A172 (cell line): ENCODE results near the gene TCF3. TPM values are rescaled to one million over a fixed set of nuclear protein-coding genes. Genes with fewer than 3 reads are reported as not detected.

Experiments used
- DNase-seq: peaks from one replicate; pipeline ENCODE4 v3.0.0-alpha.2; 2015; ENCODE audit warnings: low spot score
- total RNA-seq: library from RNA; depleted of rRNA; stranded (reverse); fragments of >200 nt; shearing (Covaris generic); gene quantifications from 2 replicates; pipeline ENCODE4 v1.2.3, GENCODE V29; 2014

TCF3 gene
- total RNA-seq, 1 experiment from 2014 or later, result 219 TPM

DNA sequence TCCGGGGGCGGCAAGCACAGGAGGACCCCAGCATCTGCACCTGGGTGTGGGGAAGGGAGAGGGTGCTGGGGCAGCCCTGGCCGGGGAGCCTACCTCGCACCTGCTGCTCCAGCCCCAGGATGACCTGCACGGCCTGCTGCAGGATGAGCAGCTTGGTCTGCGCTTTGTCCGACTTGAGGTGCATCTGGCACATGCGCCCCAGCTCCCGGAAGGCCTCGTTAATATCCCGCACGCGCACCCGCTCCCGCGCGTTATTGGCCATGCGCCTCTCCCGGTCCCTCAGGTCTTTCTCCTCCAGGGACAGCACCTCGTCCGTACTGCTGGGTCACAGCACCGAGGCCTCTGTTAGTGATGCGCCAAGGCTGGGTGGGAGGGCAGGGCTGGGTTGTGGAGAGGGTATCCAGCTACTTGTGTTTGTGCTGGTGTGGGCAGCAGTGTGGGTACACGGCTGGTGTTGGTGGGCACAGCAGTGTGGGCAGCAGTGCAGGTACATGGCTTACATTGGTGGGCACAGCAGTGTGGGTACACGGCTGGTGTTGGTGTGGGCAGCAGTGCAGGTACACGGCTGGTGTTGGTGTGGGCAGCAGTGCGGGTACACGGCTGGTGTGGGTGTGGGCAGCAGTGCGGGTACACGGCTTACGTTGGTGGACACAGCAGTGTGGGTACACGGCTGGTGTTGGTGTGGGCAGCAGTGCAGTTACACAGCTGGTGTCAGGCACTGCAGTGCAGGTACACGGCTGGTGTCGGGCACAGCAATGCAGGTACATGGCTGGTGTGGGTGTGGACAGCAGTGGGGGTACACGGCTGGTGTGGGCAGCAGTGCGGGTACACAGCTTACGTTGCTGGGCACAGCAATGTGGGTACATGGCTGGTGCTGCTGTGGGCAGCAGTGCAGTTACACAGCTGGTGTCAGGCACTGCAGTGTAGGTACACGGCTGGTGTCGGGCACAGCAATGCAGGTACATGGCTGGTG lies 40.0 kb downstream of the TCF3 start:
- no peak for DNase-seq

DNA sequence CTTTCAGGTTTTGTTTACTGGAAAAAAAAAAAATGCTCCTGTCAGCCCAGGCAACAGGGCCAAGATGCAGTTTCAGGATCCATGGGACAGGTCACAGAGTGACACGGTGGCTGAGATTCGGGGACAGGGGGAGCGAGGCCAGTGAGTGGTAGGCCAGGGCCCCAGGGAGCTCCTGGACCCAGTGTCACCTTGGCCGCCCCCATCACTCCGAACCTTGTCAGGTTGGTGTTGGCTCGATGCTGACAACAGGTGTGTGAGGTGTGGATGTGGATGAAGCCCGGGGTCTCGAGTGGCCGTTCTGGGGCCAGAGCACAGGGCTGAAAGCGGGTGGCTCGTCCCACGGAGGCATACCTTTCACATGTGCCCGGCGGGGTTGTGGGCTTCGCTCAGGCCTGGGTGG lies 41.1 kb downstream of the TCF3 start:
- DNase-seq, result no peak

DNA sequence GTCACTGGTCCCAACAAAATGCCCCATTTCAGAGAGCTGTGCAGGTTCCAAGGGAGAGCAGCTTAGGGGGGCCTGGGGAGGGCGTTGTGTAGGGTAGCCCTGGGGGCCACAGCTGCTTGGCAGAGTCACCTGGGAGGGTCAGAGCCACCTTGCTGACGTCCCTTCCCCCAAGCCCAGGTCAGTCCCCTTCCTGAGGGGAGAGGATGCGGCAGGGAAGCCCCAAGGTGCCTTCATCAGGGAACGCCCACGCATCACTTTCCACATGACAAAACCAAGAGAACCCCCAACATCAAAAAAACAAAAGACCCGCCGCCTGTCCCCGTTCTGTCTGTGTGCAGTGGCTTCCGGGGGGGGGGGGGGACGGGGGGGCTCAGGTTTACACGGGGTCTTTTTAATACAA lies 41.8 kb downstream of the TCF3 start:
- DNase-seq, result no peak

- no peak for DNase-seq
Measured at GRCh38 chr19:1609680-1610474, 42.5 kb downstream of the TCF3 start.

DNA sequence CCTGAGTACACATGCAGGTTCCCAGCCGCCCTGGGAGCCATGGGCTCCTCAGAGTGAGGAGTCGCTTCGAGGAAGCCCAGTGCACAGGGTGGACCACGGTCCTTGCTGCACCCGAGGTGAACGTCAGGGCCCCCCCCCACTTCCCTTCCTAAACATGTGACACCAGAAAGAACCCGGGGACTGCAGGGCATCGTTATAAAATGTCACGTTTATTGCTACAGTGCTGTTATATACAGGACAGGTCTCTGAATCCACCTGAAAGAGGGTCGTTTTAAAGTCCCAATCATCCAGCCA lies 43.4 kb downstream of the TCF3 start:
- DNase-seq, result no peak

DNA sequence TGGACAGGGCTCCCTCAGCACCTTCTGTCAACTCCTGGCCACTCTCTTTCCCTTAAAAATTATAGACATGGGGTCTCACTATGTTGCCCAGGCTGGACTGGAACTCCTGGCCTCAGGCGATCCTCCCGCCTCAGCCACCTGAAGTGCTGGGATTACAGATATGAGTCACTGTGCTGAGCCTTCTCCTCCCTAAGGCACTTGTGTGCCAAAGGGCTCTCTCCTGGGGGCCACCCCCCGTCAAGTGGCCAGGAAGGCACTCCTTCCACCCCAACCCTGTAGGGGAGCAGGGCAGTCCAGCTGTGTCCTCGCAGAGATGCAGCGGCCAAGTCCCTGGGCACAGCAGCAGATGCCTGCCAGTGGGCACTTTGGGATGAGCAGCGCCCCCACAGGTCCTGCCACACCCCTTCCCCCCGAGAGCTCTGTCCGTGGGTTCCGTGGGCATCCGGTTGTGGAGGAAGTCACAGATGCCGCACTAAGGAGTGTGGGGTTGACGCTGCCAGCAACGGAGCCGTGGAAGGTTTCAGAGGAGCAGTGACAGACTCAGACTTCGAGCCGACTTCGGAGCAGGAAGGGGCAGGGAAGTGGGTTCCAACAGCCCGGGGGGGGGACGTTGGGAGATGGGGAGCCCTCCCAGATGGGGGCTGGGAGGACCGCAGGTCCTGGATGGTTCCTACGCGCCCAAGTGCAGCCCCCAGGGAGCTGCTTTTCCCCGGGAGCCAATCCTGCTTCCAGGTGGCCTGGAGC lies 43.9 kb downstream of the TCF3 start:
- peak; percentile 76 for DNase-seq

DNA sequence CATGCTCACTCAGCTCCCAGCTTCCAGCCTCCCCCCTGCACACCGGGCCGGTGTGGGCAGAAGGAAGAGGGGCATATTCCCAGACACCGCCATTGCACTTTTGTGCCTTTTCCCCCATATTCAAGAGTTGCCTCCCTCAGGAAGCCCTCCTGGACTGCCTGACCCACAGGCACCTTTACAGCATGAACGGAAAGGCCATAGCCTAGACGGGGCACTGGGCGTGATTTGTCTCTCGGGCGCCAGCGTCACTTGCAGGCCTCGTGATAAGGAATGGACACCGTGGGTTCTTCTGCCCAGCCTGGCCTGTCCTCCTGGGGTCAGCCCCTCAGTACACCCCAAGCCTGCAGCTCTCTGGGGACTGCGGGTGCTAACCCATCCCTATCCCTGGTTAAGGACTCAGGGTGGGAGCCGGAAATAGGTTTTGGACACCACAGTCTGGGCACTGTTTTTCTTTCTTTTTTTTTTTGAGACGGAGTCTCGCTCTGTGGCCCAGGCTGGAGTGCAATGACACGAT lies 46.2 kb downstream of the TCF3 start:
- no peak for DNase-seq

DNA sequence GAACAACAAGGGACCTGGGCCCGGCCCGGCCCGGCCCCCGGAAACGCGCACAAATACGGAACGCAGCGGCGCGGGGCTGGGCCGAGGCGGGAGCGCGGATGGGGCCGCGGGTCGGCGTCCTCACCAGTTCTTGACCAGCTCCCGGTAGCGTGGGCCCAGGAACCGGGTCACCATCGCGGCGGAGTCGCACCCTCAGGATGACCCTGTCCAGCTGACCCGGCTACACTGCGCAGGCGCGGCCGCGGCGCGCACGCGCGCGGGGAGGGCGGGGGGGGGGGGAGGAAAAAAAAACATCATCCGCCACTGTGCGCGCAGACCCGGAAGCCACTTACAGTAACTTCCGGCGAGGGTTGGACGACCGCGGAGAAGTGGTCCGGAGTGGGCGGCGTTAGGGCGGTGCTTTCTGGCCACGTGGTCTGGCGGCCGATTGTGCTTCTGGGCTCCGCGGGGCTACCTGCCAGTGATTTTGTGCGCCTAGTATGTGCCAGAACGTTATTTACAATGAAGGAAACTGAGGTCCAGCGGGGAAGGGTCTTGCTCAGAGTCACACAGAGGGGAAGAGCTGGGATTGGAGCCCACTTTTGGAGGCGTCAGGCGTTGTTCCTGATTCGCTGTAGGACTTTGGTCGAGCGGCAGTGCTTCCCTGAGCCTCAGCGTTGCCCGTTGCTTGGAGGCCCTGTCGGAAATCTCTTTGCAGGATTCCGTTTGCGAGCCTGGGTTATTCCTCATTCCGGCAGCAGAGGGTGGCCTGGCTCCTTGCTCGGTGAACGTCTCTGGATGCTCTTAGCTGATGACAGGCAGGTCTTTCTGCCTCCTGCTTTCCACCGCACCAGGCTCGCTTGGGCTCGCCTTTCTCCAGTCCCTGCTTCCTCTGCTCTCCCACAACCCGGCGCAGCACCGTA lies 46.9 kb downstream of the TCF3 start, which contains the start of gene UQCR11:
UQCR11 (minus strand) TSS at position 227 of the 902 bp plus-strand sequence; CDS start at position 174, 53 bp downstream.
- peak; percentile 94 for DNase-seq

DNA sequence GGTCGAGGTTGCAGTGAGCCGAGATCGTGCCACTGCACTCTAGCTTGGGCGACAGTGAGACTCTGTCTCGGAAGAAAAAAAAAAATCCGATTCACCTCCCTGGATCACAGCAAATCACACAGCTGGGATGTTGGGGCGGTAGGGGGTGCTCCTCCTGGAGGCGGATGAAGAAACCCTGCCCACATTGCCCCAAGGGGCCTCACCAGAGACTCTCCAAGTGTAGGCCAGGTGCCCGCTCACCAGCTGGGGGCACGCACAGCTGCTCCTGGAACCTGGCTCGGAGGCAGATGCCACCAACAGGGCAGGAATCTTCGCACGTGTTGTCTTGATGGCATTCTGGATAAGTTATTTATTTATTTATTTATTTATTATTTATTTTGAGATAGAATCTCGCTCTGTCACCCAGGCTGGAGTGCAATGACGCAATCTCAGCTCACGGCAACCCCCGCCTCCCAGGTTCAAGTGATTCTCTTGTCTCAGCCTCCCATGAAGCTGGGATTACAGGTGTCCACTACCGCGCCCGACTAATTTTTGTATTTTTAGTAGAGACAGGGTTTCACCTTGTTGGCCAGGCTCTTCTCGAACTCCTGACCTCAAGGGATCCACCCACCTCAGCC lies 50.2 kb downstream of the TCF3 start:
- DNase-seq, result no peak

DNA sequence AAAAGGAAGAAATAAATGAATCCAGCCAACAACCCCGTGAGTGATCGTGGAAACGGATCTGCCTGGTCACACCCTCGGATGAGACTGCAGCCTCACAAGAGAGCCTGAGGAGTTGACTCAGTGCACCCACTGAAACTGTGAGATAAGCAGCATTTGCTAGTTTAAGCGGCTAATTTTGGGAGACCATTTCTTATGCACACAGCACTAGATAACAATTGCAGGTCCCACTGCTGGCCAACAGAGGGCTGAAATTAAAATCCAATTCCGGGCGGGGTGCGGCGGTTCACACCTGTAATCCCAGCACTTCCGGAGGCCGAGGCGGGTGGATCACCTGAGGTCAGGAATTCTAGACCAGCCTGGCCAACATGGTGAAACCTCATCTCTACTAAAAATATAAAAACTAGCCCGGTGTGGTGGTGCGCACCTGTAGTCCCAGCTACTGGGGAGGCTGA lies 50.8 kb downstream of the TCF3 start:
- no peak for DNase-seq

GRCh38 chr19:1599460-1599846 lies 53.0 kb downstream of the TCF3 start:
- DNase-seq, result no peak

DNA sequence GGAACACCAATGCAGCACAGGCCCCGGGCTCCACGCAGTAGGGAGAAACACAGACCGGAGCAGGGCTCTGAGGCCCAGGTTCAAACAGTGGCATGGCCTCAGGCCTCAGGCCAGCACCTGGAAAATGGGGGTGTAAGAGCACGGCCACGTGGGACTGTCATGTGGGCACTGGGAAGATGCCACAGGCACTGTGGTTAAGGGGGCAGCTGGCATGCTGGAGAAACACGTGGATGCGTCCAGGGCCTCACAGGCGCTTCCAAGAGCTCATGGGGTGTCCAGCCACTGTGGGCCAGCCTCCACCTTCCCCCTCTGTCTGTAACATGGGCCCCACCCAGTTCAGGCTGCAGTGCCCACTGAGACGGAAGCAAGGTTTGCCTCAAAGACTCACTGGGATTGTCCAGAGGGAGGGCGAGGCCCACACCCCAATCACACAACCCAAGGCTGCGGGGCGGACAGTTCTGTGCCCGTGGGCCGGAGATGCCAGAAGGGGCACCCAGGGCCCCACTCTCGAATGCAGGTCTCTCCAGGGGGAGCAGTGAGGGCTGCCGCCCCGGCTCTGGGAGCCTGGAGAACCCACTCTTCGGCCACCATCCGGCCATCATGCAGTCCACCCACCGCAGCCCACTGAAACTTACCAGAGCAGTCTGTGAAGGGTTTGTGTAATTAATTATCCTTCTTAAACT lies 53.5 kb downstream of the TCF3 start:
- no peak for DNase-seq

DNA sequence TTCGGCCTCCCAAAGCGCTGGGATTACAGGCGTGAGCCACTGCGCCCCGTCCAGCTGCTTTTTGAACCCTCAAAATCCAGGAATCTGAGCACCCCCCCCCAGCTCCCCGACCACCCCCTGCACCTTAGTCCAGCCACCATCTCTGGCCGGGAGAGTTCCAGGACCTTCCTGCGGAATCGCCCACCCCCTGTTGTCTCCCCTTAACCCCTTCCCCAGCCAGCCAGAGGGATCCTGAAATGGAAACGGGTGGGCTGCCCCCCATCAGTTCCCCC lies 59.0 kb downstream of the TCF3 start:
- DNase-seq, result no peak

DNA sequence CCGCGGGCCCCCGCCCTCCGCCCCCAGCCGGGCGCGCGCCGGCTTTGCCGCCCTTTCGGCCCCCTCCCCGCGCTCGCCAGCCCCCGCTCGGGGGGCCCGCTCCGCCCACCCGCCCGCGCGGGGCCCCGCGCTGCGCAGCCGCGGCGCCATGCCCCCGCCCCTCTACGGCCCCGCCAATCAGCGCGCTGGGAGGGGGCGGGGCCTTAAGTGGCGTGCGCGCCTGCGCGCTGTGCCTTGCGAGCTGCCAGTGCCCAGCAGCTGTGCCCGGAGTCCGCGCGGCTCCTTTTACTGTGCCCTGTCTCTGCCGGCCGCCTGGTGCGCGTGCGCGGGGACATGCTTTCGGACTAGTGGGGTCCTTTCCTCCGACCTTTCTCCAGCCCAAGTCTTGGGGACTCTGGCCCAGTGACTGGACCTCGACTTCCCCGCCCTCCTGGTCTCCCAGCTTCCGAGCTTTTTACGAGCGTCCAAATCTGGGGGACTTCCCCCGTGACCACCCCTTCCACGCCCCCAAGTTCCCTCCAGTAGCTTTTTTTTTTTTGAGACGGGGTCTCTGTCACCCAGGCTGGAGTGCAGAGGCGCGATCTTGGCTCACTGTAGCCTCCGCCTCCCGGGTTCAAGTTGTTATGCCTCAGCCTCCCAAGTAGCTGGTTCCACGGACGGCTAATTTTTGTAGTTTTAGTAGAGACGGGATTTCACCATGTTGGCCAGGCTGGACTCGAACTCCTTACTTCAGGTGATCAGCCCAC lies 59.5 kb downstream of the TCF3 start, which contains the start of gene MBD3:
MBD3 (minus strand) TSS at position 111 of the 746 bp plus-strand sequence. CDS start 234 bp downstream, outside the sequence.
- DNase-seq, result peak; percentile 89

DNA sequence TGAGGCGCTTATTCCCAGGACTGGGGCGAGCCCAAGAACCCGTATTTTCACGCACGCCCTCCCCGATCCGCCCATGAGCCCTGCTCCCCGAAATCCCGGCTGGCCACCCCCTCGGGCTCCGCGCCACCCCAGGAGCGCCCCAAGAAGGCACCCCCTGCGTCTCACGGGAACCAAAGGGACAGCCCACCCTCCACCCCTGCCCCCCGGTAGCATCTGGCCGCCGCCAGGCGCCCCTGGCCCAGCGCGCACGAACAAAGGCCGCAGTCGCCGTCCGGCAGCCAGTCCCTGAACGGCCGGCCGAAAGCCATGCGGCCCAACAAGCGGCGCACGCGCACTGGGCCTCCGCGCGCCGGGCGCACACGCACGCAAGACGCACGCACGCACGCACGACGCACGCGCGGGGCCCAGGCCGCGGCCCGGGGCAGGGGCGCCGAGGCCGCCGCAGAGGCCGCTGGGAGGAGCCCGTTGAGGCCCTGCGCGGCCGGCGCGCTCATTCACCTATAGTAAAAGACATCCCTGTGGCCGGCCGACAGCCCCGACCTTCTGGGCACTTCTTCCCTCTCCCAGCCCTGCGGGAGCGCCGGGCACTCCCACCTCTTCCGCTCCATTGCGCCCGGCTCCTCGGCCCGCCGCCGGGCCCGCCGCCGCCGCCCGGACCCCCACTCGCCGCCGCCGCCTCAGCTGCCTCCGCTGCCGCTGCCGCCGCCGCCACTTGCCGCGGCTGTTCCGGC lies 60.2 kb downstream of the TCF3 start:
- peak; percentile 65 for DNase-seq

DNA sequence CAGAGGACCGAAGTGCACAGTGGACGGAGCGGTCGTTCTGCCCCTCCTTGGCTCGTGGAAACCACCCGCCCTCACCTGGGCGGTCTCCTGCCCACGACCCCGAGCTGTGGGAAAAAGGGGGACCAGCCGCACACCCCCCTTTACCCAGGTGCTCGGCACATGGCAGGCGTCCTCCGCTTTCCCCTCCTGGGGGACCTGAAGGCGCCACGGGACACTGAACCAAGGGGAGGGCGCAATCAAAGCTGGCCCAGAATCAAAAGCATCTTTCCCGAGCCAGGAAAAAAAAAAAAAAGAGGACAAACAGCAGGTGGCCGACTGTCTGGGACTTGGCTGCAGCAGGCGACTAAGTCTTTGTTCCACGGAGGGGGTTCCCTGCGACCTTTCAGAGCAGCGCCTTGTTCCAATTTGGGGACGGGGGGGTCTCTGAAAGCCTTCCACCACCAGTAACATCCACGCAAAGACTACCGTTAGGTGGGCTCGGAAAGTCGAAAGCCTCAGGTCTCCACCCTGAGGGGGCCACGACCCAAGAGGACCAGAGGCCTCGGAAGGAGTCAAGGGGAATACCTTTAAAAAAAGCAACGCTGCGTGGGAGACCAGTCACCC lies 60.9 kb downstream of the TCF3 start:
- DNase-seq, result peak; percentile 27

- no peak for DNase-seq
Measured at GRCh38 chr19:1590641-1591397, 61.6 kb downstream of the TCF3 start.
